Caco-2 (cell line): ENCODE measurements around the gene BRSK2. TPM values are rescaled to one million over a fixed set of nuclear protein-coding genes. Genes with fewer than 3 reads are reported as not detected.

Experiments
- BruUV-seq: library from RNA; stranded (reverse); fragments of 400-500 nt; replicated peaks from 2 replicates; lab custom pipeline; 2021; lab: Mats Ljungman, UMichigan
- CTCF ChIA-PET: fragments of 300-600 bp; sonication (Branson Sonifier 250); formaldehyde crosslinking; loops from one replicate; lab custom pipeline; 2022; ENCODE audit warnings: antibody characterized with exemption; lab: Charles Lee
- POLR2A ChIA-PET: fragments of 300-600 bp; sonication (Branson Sonifier 250); formaldehyde crosslinking; loops from one replicate; lab custom pipeline; 2022; ENCODE audit warnings: antibody characterized with exemption; lab: Charles Lee
- DNase-seq, 2 experiments: peaks; one replicate each; pipeline versions ENCODE4 v3.0.0 to v3.0.0-alpha.2; 2020 to 2022
- H3K27me3 ChIP-seq: replicated peaks from 2 replicates; pipeline ENCODE4 v1.6.0; 2011; ENCODE audit warnings: low read length; ENCODE audit not compliant: control insufficient read depth, insufficient read depth
- H3K36me3 ChIP-seq: 2 replicates; pipeline ENCODE4 v1.5.1; 2011; ENCODE audit warnings: low read length; ENCODE audit not compliant: control insufficient read depth, insufficient read depth
- H3K4me1 ChIP-seq: fragments of 250-450 bp; sonication (Bioruptor Pico); 2 replicates; pipeline ENCODE4 v1.5.1; 2020; ENCODE audit warnings: mild to moderate bottlenecking
- H3K4me3 ChIP-seq: 2 replicates; pipeline ENCODE4 v1.5.1; 2011; ENCODE audit warnings: low read depth, mild to moderate bottlenecking, control low read depth, low read length
- H3K9me3 ChIP-seq: fragments of 250-450 bp; sonication (Bioruptor Pico); 2 replicates; pipeline ENCODE4 v1.5.1; 2020; ENCODE audit warnings: mild to moderate bottlenecking, moderate library complexity
- H3K27ac Mint-ChIP-seq: one replicate; pipeline ENCODE4 v1.8.0; 2022; ENCODE audit warnings: mixed read lengths; ENCODE audit not compliant: unreplicated experiment
- H3K27me3 Mint-ChIP-seq: one replicate; pipeline ENCODE4 v1.8.0; 2022; ENCODE audit warnings: mixed read lengths; ENCODE audit not compliant: insufficient read depth, unreplicated experiment
- H3K36me3 Mint-ChIP-seq: one replicate; pipeline ENCODE4 v1.8.0; 2022; ENCODE audit warnings: mild to moderate bottlenecking, mixed read lengths; ENCODE audit not compliant: insufficient read depth, unreplicated experiment
- H3K4me1 Mint-ChIP-seq: one replicate; pipeline ENCODE4 v1.8.0; 2022; ENCODE audit warnings: low read depth, mixed read lengths; ENCODE audit not compliant: unreplicated experiment
- H3K4me3 Mint-ChIP-seq: one replicate; pipeline ENCODE4 v1.8.0; 2022; ENCODE audit warnings: mild to moderate bottlenecking, moderate library complexity, mixed read lengths; ENCODE audit not compliant: unreplicated experiment
- H3K9me3 Mint-ChIP-seq: one replicate; pipeline ENCODE4 v1.8.0; 2022; ENCODE audit warnings: mixed read lengths; ENCODE audit not compliant: unreplicated experiment
- CTCF ChIP-seq, 2 experiments: fragments of 200-600 bp in 1 of 2; IDR thresholded peaks; 1 replicate in 1 of 2; 2 replicates in 1 of 2; pipeline versions ENCODE4 v1.5.1 to v1.8.0; 2011 to 2022; ENCODE audit warnings: antibody characterized with exemption in 1 of 2, control low read depth in 1 of 2, inconsistent platforms in 1 of 2, low read depth in 1 of 2, low read length in 1 of 2, mild to moderate bottlenecking in 1 of 2, moderate library complexity in 1 of 2; ENCODE audit not compliant: insufficient read depth in 1 of 2, severe bottlenecking in 1 of 2, unreplicated experiment in 1 of 2
- intact Hi-C: fragments of 100-400 bp; cut with micrococcal nuclease; formaldehyde crosslinking; loops from one replicate; pipeline ENCODE4 v1.10.0; 2022; ENCODE audit not compliant: unreplicated experiment
- total RNA-seq: library from RNA; stranded (reverse); gene quantifications from 2 replicates; pipeline ENCODE4 v1.2.3, GENCODE V29; 2022

BRSK2 gene
- total RNA-seq, 1 experiment from 2014 or later, result 32.8 TPM

- Histone ChIP-seq H3K4me3 (no peak overlapping the region), H3K27me3 (no peaks in the 10 kb centered on the region), H3K9me3 (peaks cover 3% of the 10 kb centered on the region; the same call in 1 of the 2 replicates), H3K36me3 (no peaks in the 10 kb centered on the region), H3K4me1 (peaks cover 11% of the 10 kb centered on the region)
- intact Hi-C loops, result no loop called here
- CTCF ChIA-PET, result no interaction called here
- POLR2A ChIA-PET, result no interaction called here
- Mint-ChIP-seq H3K9me3 (peaks cover 9% of the 10 kb centered on the region), H3K27me3 (no peaks in the 10 kb centered on the region), H3K4me1 (no peaks in the 10 kb centered on the region), H3K36me3 (no peaks in the 10 kb centered on the region), H3K27ac (no peak overlapping the region), H3K4me3 (no peak overlapping the region)
- TF ChIP-seq CTCF (IDR thresholded peaks at IDR 0.05; ENCODE audit: insufficient read depth in 1 of 2, low read depth in 1 of 2, low read length in 1 of 2, severe bottlenecking in 1 of 2, unreplicated experiment in 1 of 2), result no peak
- DNase-seq, result no peak
- BruUV-seq, result no TSS peak
Measured at GRCh38 chr11:1377231-1377780, 12.4 kb upstream of the BRSK2 start.

DNA sequence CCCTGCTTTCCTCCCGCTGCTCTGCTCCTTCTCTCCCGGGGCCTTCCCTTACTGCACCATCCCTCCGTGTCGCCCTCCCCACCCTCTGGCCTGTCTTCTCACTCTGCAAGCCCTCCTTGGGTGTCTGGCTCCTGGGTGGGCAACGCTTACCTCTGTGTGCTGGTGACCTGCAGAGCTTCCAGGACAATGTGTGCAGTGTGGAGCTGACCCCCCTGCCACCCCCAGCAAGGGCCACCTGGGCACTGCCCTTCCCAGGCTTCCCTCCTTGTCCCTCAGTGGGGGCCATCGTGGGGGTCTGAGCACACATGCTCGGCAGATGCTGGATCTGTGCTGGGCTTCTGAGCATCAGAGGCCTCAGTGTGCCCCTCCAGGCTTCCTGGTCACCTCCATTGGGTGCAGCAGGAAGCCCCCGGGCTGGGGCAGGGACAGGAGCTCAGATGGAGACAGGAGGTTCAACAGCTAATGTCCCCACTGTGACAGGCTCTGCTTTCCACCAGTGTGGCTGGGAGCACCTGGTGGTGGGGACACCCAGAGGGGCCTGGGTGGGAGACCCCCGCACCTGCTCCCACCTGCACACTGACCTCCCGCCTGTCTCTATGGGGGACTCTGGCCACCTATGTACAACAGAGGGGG is 7.8 kb upstream of the BRSK2 start:
- intact Hi-C loops, result no loop called here
- Mint-ChIP-seq H3K36me3 (no peaks in the 10 kb centered on the region), H3K4me1 (no peaks in the 10 kb centered on the region), H3K4me3 (peak overlapping the region; percentile 83), H3K9me3 (peaks cover 9% of the 10 kb centered on the region), H3K27ac (no peak overlapping the region), H3K27me3 (no peaks in the 10 kb centered on the region)
- no peaks in the 10 kb centered on the region for H3K27me3 ChIP-seq
- peaks cover 3% of the 10 kb centered on the region; the same call in 1 of the 2 replicates for H3K9me3 ChIP-seq
- TF ChIP-seq CTCF (IDR thresholded peaks at IDR 0.05; ENCODE audit: insufficient read depth in 1 of 2, low read depth in 1 of 2, low read length in 1 of 2, severe bottlenecking in 1 of 2, unreplicated experiment in 1 of 2), result no peak
- no TSS peak for BruUV-seq
- H3K4me1 ChIP-seq, result no peaks in the 10 kb centered on the region
- H3K36me3 ChIP-seq, result no peaks in the 10 kb centered on the region
- ChIA-PET POLR2A (interaction anchor here (0.5 kb wide), 1 partner anchor 55 kb away, joined by 3 read pairs; no protein-coding TSS in a partner anchor), CTCF (no interaction called here)
- no peak overlapping the region for H3K4me3 ChIP-seq
- DNase-seq, result no peak

DNA sequence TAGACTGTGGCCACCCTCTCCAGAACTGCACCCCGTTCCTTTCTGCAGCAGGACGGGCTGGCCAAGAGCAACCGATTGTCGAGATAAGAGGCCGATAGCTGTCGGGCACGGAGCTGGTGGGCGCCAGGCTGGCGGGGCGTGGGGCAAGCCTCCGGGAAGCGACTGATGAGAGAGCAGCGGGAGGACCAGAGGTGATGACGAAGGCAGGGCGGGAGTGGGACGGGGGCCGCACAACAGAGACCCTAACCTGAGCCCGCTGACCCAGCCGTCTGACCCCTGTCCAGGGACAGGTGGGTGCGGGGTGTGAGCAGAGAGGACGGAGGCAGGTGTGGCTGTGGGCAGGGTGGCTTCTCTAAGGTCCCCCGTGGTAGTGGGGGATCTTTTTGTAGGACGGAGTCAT is 7.3 kb upstream of the BRSK2 start:
- peaks cover 9% of the 10 kb centered on the region for H3K9me3 Mint-ChIP-seq
- POLR2A ChIA-PET, result interaction anchor here (1.0 kb wide), 1 partner anchor 73 kb away, joined by 4 read pairs; the partner anchor contains the start of gene TOLLIP

More for the DNA sequence above, 7.3 kb upstream of the BRSK2 start:
- Mint-ChIP-seq H3K27ac (peak overlapping the region; percentile 87), H3K4me3 (peak overlapping the region; percentile 83), H3K36me3 (no peaks in the 10 kb centered on the region), H3K4me1 (no peaks in the 10 kb centered on the region), H3K27me3 (no peaks in the 10 kb centered on the region)
- no peak for TF ChIP-seq CTCF (IDR thresholded peaks at IDR 0.05; ENCODE audit: insufficient read depth in 1 of 2, low read depth in 1 of 2, low read length in 1 of 2, severe bottlenecking in 1 of 2, unreplicated experiment in 1 of 2)
- CTCF ChIA-PET, result interaction anchor here (0.9 kb wide), 1 partner anchor 71 kb away, joined by 6 read pairs; no protein-coding TSS in a partner anchor
- H3K36me3 ChIP-seq, result no peaks in the 10 kb centered on the region
- BruUV-seq, result TSS peak; percentile 35
- H3K4me1 ChIP-seq, result no peaks in the 10 kb centered on the region
- DNase-seq, result no peak
- H3K9me3 ChIP-seq, result peaks cover 3% of the 10 kb centered on the region; the same call in 1 of the 2 replicates
- intact Hi-C loops, result no loop called here
- H3K4me3 ChIP-seq, result peak overlapping the region; percentile 76
- H3K27me3 ChIP-seq, result no peaks in the 10 kb centered on the region
